GM12891 (cell line): ENCODE measurements around the gene JADE1.

Experiments
- DNase-seq: peaks from one replicate; pipeline ENCODE4 v3.0.0; 2011; ENCODE audit warnings: low spot score; ENCODE audit not compliant: insufficient read length
- FAIRE-seq: peaks from 2 replicates; lab custom pipeline; 2011; peaks lifted over from hg19 to GRCh38; lab: Jason Lieb, UNC
- PAX5 ChIP-seq: IDR thresholded peaks from 2 replicates; pipeline ENCODE4 v1.6.1; 2011; ENCODE audit warnings: low read length, moderate library complexity, mild to moderate bottlenecking; ENCODE audit not compliant: insufficient read depth, severe bottlenecking
- POLR2A ChIP-seq: IDR thresholded peaks from 2 replicates; pipeline ENCODE4 v1.6.1; 2011; ENCODE audit warnings: low read depth, low read length, control low read depth
- POLR2AphosphoS5 ChIP-seq: IDR thresholded peaks from 2 replicates; pipeline ENCODE4 v1.6.1; 2011; ENCODE audit warnings: low read depth, low read length, control low read depth
- POU2F2 ChIP-seq: IDR thresholded peaks from 2 replicates; pipeline ENCODE4 v1.6.1; 2011; ENCODE audit warnings: low read depth, mild to moderate bottlenecking, control low read depth, low read length, moderate library complexity
- SPI1 ChIP-seq: IDR thresholded peaks from 2 replicates; pipeline ENCODE4 v1.6.1; 2011; ENCODE audit warnings: low read depth, low read length, control low read depth
- TAF1 ChIP-seq: IDR thresholded peaks from 2 replicates; pipeline ENCODE4 v1.6.1; 2011; ENCODE audit warnings: low read depth, low read length, control low read depth

Gene JADE1

GRCh38 chr4:128908735-128909134 lies 99.2 kb downstream of the JADE1 start:
- TF ChIP-seq PAX5 (no peak), POLR2AphosphoS5 (no peak), POU2F2 (no peak), TAF1 (no peak), SPI1 (no peak), POLR2A (no peak)
- DNase-seq (no peak), FAIRE-seq (no peak)

DNA sequence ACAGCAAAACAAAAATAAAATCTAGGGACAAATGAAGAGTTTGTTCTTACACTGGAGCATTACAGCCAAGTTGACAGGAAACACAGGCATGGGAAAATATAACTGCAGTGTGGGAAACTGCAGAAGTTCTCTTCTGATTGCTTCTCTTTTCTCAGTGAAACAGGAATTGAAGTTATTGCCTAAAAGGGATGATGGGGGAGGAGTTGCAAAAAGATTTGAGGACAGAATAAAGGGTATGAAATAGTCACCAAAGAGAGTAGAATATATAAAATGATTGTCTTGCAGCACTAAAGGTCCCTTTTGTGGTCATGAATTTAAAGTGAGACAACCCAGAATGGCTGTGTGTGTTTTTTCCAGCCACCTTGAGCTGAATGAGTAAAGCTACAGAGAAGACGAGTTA lies 103.7 kb downstream of the JADE1 start:
- no peak for DNase-seq
- FAIRE-seq, result peak; percentile 23
- TF ChIP-seq SPI1 (peak; percentile 6; the same call in 1 of the 2 replicates), POLR2A (no peak)

DNA sequence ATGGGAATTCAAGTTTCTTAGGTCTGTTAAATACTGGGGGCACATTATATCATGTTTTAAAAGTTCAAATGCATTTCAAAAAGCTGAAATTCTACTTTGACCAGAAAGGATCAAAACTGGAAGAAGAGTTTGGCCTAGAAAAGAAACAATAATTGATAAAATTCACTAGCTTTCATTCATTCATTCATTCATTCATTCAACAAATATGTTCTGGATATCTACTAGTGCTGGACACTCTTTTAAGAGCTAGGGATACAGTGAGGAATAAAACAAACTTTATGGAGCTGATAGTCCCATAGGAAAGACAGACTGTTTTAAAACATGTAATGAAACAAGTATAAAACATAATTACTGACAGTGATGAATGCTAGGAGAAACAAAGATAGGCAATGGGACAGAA lies 106.0 kb downstream of the JADE1 start:
- FAIRE-seq (no peak), DNase-seq (no peak)
- TF ChIP-seq PAX5 (no peak), SPI1 (no peak), TAF1 (no peak), POLR2A (no peak), POLR2AphosphoS5 (no peak), POU2F2 (no peak)

DNA sequence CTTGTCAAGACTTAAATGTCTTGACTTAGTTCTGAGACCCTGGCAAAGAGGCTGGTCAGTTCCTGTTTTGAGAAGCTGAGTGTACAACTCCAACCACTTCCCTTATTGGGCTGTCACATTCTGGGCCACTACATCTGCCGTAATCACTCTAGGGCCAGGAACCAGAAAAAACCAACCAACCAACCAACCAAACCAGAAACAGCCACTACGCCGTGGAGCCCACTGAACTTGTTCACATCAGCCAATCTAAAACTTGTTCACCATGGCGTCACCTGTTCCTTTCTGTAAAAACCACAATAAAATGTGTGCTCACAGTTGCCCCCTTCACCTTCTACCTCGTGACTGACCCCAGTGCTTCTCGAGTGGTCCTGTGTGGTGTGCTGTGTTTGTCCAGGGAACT lies 107.3 kb downstream of the JADE1 start:
- DNase-seq, result no peak
- TF ChIP-seq POLR2A (no peak), SPI1 (peak; percentile 94), POU2F2 (no peak), POLR2AphosphoS5 (no peak)
- peak; percentile 83 for FAIRE-seq

DNA sequence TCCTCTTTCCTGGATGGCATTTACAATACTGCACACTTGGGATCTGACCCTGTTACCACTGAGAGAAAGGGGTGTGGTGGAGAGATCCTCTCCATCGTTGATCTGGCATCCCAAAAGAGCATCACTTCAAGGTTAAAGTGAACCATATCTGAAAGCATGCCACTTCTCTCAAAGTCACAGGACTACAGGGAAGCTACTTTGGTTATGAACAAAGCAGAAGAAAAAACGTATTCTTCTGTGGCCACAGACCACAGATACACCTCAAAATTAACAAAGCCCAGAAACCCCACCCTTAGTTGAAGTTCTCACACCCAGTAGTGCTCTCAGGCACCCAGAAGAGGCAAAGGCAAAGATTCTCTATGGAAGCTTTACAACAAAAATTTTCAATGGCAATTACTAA lies 108.3 kb downstream of the JADE1 start:
- DNase-seq (no peak), FAIRE-seq (peak; percentile 79)
- TF ChIP-seq POU2F2 (no peak), PAX5 (no peak), SPI1 (no peak; the same call in 1 of the 2 replicates), TAF1 (no peak), POLR2A (no peak), POLR2AphosphoS5 (no peak)

- DNase-seq (no peak), FAIRE-seq (no peak)
- no peak for TF ChIP-seq TAF1
- TF ChIP-seq POLR2A, result no peak
- no peak for TF ChIP-seq POU2F2
- TF ChIP-seq SPI1, result no peak
- no peak for TF ChIP-seq POLR2AphosphoS5
- no peak for TF ChIP-seq PAX5
Observed at GRCh38 chr4:128921954-128922353, 112.5 kb downstream of the JADE1 start.
